HepG2 (cell line): ENCODE results near the gene TOR2A. TPM values are rescaled to one million over a fixed set of nuclear protein-coding genes. Genes with fewer than 3 reads are reported as not detected.
"Not testable (repeated sequence)": the region's sequence is repeated elsewhere in the genome, so short reads cannot be mapped to it uniquely, and the experiment has no call there.

Experiments
- ATAC-seq: fragments of 200-7000 bp; cut with Tn5 transposase; 3 replicates; pipeline ENCODE4 v1.9.1; 2020; ENCODE audit warnings: mild to moderate bottlenecking, moderate library complexity
- BruUV-seq: library from RNA; stranded (reverse); fragments of 400-500 nt; replicated peaks from 2 replicates; lab custom pipeline; 2021; lab: Mats Ljungman, UMichigan
- CTCF ChIA-PET: fragments of 300-600 bp; formaldehyde crosslinking; extraction: SDS; loops from one replicate; lab custom pipeline; 2021; ENCODE audit warnings: low total read pairs, inconsistent platforms, low intra/inter-chr PET ratio; lab: Yijun Ruan, JAX
- POLR2A ChIA-PET: fragments of 350-600 bp; sonication (Branson Sonifier 250); formaldehyde crosslinking; loops from one replicate; lab custom pipeline; 2020; ENCODE audit warnings: antibody characterized with exemption, inconsistent platforms; lab: Yijun Ruan, JAX
- DNase-seq: peaks from one replicate; pipeline ENCODE4 v3.0.0-alpha.2; 2015; ENCODE audit warnings: low spot score
- FAIRE-seq: peaks from 3 replicates; lab custom pipeline; 2011; peaks lifted over from hg19 to GRCh38; lab: Jason Lieb, UNC
- H2AFZ ChIP-seq: one replicate; pipeline ENCODE4 v1.6.1; 2011; ENCODE audit warnings: low read length, inconsistent platforms
- H3K27ac ChIP-seq: fragments of 300-600 bp; 3 replicates; pipeline ENCODE4 v1.8.0; 2011; ENCODE audit warnings: mixed run types, mild to moderate bottlenecking, mixed read lengths, low read length, inconsistent platforms; ENCODE audit not compliant: insufficient read depth; ENCODE audit errors: extremely low read length
- H3K27me3 ChIP-seq, 2 experiments: fragments of 200-600 bp in 1 of 2; 2 replicates in 1 of 2; 3 replicates in 1 of 2; pipeline versions ENCODE4 v1.6.0 to v1.8.0; 2011; ENCODE audit warnings: low read length in 2 of 2, mild to moderate bottlenecking in 2 of 2, moderate library complexity in 2 of 2, inconsistent platforms in 1 of 2; ENCODE audit not compliant: insufficient read depth in 2 of 2, control insufficient read depth in 1 of 2
- H3K36me3 ChIP-seq, 2 experiments: fragments of 200-600 bp in 1 of 2; replicated peaks in 1 of 2; 2 replicates in 1 of 2; 3 replicates in 1 of 2; pipeline versions ENCODE4 v1.5.1 to v1.8.0; 2011; ENCODE audit warnings: low read length in 2 of 2, inconsistent platforms in 1 of 2; ENCODE audit not compliant: insufficient read depth in 2 of 2, control insufficient read depth in 1 of 2
- H3K4me1 ChIP-seq: 2 replicates; pipeline ENCODE4 v1.5.1; 2012; ENCODE audit warnings: low read length, inconsistent platforms; ENCODE audit not compliant: insufficient read depth
- H3K4me2 ChIP-seq: 2 replicates; pipeline ENCODE4 v1.6.0; 2011; ENCODE audit warnings: low read depth, low read length, inconsistent platforms
- H3K4me3 ChIP-seq, 3 experiments: fragments of 200-600 bp in 1 of 3; sonication (generic), shearing (Covaris generic) in 1 of 3; replicated peaks in 1 of 3; 2 replicates each; pipeline ENCODE4 v1.5.1; 2011 to 2016; ENCODE audit warnings: low read length in 3 of 3, inconsistent platforms in 2 of 3, low read depth in 2 of 3, mild to moderate bottlenecking in 2 of 3, control low read depth in 1 of 3, mixed read lengths in 1 of 3; ENCODE audit not compliant: insufficient read depth in 1 of 3
- H3K79me2 ChIP-seq: one replicate; pipeline ENCODE4 v1.6.1; 2011; ENCODE audit warnings: low read length, inconsistent platforms; ENCODE audit not compliant: insufficient read depth
- H3K9ac ChIP-seq: 2 replicates; pipeline ENCODE4 v1.6.0; 2011; ENCODE audit warnings: mild to moderate bottlenecking, low read depth, low read length, inconsistent platforms; ENCODE audit not compliant: insufficient read depth
- H3K9me3 ChIP-seq: 2 replicates; pipeline ENCODE4 v1.5.1; 2012; ENCODE audit warnings: mild to moderate bottlenecking, low read length
- H4K20me1 ChIP-seq: 2 replicates; pipeline ENCODE4 v1.6.0; 2011; ENCODE audit warnings: inconsistent platforms, mild to moderate bottlenecking, low read length, moderate library complexity; ENCODE audit not compliant: insufficient read depth
- DR1 ChIP-seq: sonication (generic); formaldehyde crosslinking; IDR thresholded peaks from 2 replicates; pipeline ENCODE4 v1.8.0; 2021; ENCODE audit warnings: mild to moderate bottlenecking, missing genetic modification reagents, inconsistent platforms
- HNRNPLL ChIP-seq: fragments of 200-400 bp; formaldehyde crosslinking; IDR thresholded peaks from 2 replicates; pipeline ENCODE4 v1.6.1; 2017; ENCODE audit warnings: mild to moderate bottlenecking, low read depth, low read length; ENCODE audit not compliant: poor library complexity, severe bottlenecking
- KLF15 ChIP-seq: sonication (generic); formaldehyde crosslinking; IDR thresholded peaks from 2 replicates; pipeline ENCODE4 v1.8.1; 2023; ENCODE audit warnings: borderline replicate concordance, mild to moderate bottlenecking, inconsistent platforms, missing genetic modification reagents, mixed read lengths
- ZMYM3 ChIP-seq: sonication (generic); formaldehyde crosslinking; IDR thresholded peaks from 2 replicates; pipeline ENCODE4 v1.5.1; 2020; ENCODE audit warnings: mild to moderate bottlenecking, missing genetic modification reagents
- ZNF460 ChIP-seq: sonication (generic); formaldehyde crosslinking; IDR thresholded peaks from 2 replicates; pipeline ENCODE4 v1.5.1; 2020; ENCODE audit warnings: missing genetic modification reagents, mild to moderate bottlenecking, borderline replicate concordance
- ZNF768 ChIP-seq: sonication (generic); formaldehyde crosslinking; IDR thresholded peaks from 2 replicates; pipeline ENCODE4 v1.4.0; 2020; ENCODE audit warnings: missing genetic modification reagents
- WGBS: methylation state at CpG from one replicate; pipeline ENCODE4 v1.1.6; 2017; ENCODE audit warnings: low lambda C conversion rate; 5-methylcytosine and 5-hydroxymethylcytosine counted together
- in situ Hi-C: cut with HindIII; loops from 2 replicates; pipeline ENCODE4 v1.10.0; 2017; ENCODE audit warnings: low pct_unique_long_range_greater_than_20kb; ENCODE audit not compliant: extremely low pct_ligation_motif_present
- intact Hi-C: fragments of 100-400 bp; cut with micrococcal nuclease; formaldehyde crosslinking; loops from one replicate; pipeline ENCODE4 v1.10.0; 2022; ENCODE audit not compliant: unreplicated experiment
- polyA plus RNA-seq, 8 experiments: library from polyadenylated mRNA; depleted of rRNA in 3 of 8; stranded (reverse) in 7 of 8; unstranded in 1 of 8; fragments of >200 nt; fragmentation: Illumina TruSeq in 4 of 8; extraction: Trizol in 4 of 8; gene quantifications; 2 replicates each; pipeline versions ENCODE4 v1.2.1 to v1.2.3, GENCODE V29; 2011 to 2016; ENCODE audit warnings: low read depth in 4 of 8, missing spikeins in 1 of 8, mixed read lengths in 1 of 8; ENCODE audit not compliant: insufficient read depth in 1 of 8
- total RNA-seq, 5 experiments: library from RNA; depleted of rRNA; stranded (reverse); fragments of >200 nt; fragmentation: Illumina TruSeq; extraction: Trizol; gene quantifications; 2 replicates each; pipeline ENCODE4 v1.2.3, GENCODE V29; 2016; ENCODE audit warnings: low read depth in 1 of 5
- TF ChIP-seq, protein P1 (sequence below): sonication (generic); formaldehyde crosslinking; IDR thresholded peaks from 2 replicates; pipeline ENCODE4 v1.4.0; 2020; ENCODE audit warnings: mild to moderate bottlenecking, missing genetic modification reagents

The TOR2A gene
- total and polyA plus RNA-seq, 2 of the 13 experiments (the other 11 are each of a cell fraction or from before 2014, with no cell fraction given), result 3.5 to 7.2 TPM

DNA sequence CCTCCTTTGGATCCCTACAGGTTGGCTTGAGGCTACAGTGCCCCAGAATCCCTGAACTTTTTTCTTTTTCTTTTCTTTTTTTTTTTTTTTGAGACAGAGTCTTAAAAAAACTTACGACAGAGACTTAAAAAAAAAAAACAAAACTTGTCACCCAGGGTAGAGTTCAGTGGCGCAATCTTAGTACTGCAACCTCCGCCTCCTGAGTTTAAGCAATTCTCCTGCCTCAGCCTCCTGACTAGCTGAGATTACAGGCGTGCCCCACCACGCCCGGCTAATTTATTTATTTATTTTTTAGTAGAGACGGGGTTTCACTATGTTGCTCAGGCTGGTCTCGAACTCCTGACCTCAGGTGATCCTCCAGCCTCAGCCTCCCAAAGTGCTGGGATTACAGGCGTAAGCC is 45.8 kb upstream of the TOR2A start:
- H3K4me3 ChIP-seq, H3K9ac ChIP-seq, CTCF ChIA-PET, DNase-seq, H3K27ac ChIP-seq, POLR2A ChIA-PET, H2AFZ ChIP-seq, FAIRE-seq, H3K79me2 ChIP-seq, BruUV-seq, H3K9me3 ChIP-seq, ATAC-seq, H4K20me1 ChIP-seq, H3K36me3 ChIP-seq, intact Hi-C loops: not testable (repeated sequence)
- H3K27me3 ChIP-seq, result peaks cover 1 to 39% of the 10 kb centered on the region in 2 experiments; a peak in 3 of 5 replicates
- in situ Hi-C loops, result loop anchor here (5.0 kb wide), 1 partner anchor 44 kb away; the partner anchor contains the start of gene TOR2A
- H3K4me2 ChIP-seq, result peak overlapping the region; percentile 35
- TF ChIP-seq ZNF460 (CRISPR knock-in tag), result peak; percentile 22; the same call in 1 of the 2 replicates
- WGBS, result 19% methylated on average over 9 of the region's 9 CpGs
- peaks cover 30% of the 10 kb centered on the region for H3K4me1 ChIP-seq

DNA sequence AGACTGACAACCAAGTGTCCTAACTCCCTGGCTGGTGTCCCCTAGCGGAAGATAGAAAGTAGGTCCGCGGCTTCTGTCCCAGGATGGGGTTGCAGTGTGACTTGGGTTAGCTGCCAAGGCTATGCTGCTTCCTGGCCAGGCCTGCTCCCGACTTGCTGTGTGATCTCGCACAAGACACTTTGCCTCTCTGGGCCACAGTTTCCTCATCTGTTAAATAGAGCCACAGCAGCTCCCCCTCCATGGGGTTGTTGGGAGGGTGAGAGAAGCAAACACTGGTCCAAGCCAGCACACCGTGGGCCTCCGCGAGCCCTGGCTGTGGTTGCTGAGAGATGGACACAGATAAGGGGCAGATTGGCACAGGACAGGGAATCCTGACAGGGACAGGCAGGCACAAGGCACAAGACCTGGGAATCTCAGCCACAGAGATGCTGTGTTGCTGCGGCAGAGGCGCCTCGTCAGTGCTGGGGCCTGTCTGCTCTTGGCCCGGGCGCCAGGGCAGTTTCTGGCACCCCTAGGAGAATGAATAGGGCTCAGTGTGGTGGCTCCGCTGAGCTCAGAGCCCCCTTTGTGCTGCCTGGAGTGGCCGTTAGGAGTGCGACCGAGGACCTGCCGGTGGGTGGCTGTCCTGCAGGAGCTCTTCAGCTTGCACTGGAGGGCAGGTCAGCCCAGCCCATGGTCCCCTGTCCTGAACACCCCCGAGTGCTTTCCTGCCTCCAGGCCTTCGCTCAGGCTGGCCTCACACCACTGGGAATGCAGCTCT is 45.2 kb upstream of the TOR2A start:
- ATAC-seq (peak; percentile 78), DNase-seq (peak; percentile 25), FAIRE-seq (no peak)
- intact Hi-C loops, result no loop called here
- H3K79me2 ChIP-seq, result no peaks in the 10 kb centered on the region
- no peak overlapping the region for H3K4me3 ChIP-seq
- no peaks in the 10 kb centered on the region for H3K36me3 ChIP-seq
- peaks cover 30% of the 10 kb centered on the region for H3K4me1 ChIP-seq
- peaks cover 1 to 39% of the 10 kb centered on the region in 2 experiments; a peak in 3 of 5 replicates for H3K27me3 ChIP-seq
- ChIA-PET CTCF (no interaction called here), POLR2A (no interaction called here)
- H2AFZ ChIP-seq, result no peak overlapping the region
- no peaks in the 10 kb centered on the region for H3K9me3 ChIP-seq
- WGBS, result 20% methylated on average over 10 of the region's 20 CpGs
- no peak overlapping the region for H3K9ac ChIP-seq
- H3K4me2 ChIP-seq, result peak overlapping the region; percentile 35
- peak; percentile 18 for TF ChIP-seq HNRNPLL
- TF ChIP-seq ZNF768 (CRISPR knock-in tag), result peak; percentile 98
- peak; percentile 72 for TF ChIP-seq ZMYM3 (CRISPR knock-in tag)
- no peak for TF ChIP-seq DR1
- TF ChIP-seq, protein P1, sequence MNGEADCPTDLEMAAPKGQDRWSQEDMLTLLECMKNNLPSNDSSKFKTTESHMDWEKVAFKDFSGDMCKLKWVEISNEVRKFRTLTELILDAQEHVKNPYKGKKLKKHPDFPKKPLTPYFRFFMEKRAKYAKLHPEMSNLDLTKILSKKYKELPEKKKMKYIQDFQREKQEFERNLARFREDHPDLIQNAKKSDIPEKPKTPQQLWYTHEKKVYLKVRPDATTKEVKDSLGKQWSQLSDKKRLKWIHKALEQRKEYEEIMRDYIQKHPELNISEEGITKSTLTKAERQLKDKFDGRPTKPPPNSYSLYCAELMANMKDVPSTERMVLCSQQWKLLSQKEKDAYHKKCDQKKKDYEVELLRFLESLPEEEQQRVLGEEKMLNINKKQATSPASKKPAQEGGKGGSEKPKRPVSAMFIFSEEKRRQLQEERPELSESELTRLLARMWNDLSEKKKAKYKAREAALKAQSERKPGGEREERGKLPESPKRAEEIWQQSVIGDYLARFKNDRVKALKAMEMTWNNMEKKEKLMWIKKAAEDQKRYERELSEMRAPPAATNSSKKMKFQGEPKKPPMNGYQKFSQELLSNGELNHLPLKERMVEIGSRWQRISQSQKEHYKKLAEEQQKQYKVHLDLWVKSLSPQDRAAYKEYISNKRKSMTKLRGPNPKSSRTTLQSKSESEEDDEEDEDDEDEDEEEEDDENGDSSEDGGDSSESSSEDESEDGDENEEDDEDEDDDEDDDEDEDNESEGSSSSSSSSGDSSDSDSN (CRISPR knock-in tag), result 0 out of 2 replicates have a peak, but pooled peaks have one; percentile 40
- TF ChIP-seq KLF15 (CRISPR knock-in tag), result no peak
- no TSS peak for BruUV-seq
- in situ Hi-C loops, result loop anchor here (5.0 kb wide), 1 partner anchor 43 kb away; the partner anchor contains the start of gene TOR2A
- H3K27ac ChIP-seq, result no peak overlapping the region
- no peaks in the 10 kb centered on the region for H4K20me1 ChIP-seq
